A549 treated with DMSO at 1 μM for 4 hours (cell line): ENCODE measurements around the gene ADGRL2. TPM values are rescaled to one million over a fixed set of nuclear protein-coding genes. Genes with fewer than 3 reads are reported as not detected.

Experiments used
- total RNA-seq: library from RNA; stranded (reverse); fragments of 200-300 nt; extraction: Qiagen RNA extraction; gene quantifications from 5 replicates; pipeline ENCODE4 v1.2.3, GENCODE V29; 2022; ENCODE audit warnings: low read depth

ADGRL2 gene
- 10.7 to 15.3 TPM (median 14.1 TPM) in 5 replicates for total RNA-seq

GRCh38 chr1:81800695-81801650 is at the start of gene ADGRL2:
Gene ADGRL2, plus strand, starts transcription at chr1:81800934. Its CDS starts 36,051 bp downstream, at chr1:81836985.

